Neural cell (in vitro differentiated cells): ENCODE measurements around the gene FGF12. TPM values are rescaled to one million over a fixed set of nuclear protein-coding genes. Genes with fewer than 3 reads are reported as not detected.

ENCODE experiments used
- H2AFZ ChIP-seq: fragments of 200-600, 300-800 bp; sonication (generic), shearing (Covaris generic); 2 replicates; pipeline ENCODE4 v1.6.0; 2014; ENCODE audit warnings: low read depth, mild to moderate bottlenecking, antibody characterized with exemption, low read length, moderate library complexity
- H3F3A ChIP-seq: fragments of 200-600 bp; shearing (Covaris generic); 2 replicates; pipeline ENCODE4 v1.6.1; 2016; ENCODE audit warnings: mild to moderate bottlenecking, moderate library complexity, mixed read lengths, antibody characterized with exemption, low read length; ENCODE audit not compliant: insufficient read depth, poor library complexity, severe bottlenecking
- H3K27ac ChIP-seq: fragments of 200-600, 300-800 bp; sonication (generic), shearing (Covaris generic); 2 replicates; pipeline ENCODE4 v1.5.1; 2014; ENCODE audit warnings: mild to moderate bottlenecking, low read length, moderate library complexity
- H3K27me3 ChIP-seq: fragments of 300-800, 200-600 bp; sonication (generic), shearing (Covaris generic); 2 replicates; pipeline ENCODE4 v1.6.0; 2014; ENCODE audit warnings: mild to moderate bottlenecking, low read depth, low read length, moderate library complexity; ENCODE audit not compliant: insufficient read depth
- H3K36me3 ChIP-seq: fragments of 300-800, 200-600 bp; sonication (generic), shearing (Covaris generic); 2 replicates; pipeline ENCODE4 v1.5.1; 2014; ENCODE audit warnings: mild to moderate bottlenecking, antibody characterized with exemption, low read length, moderate library complexity; ENCODE audit not compliant: insufficient read depth
- H3K4me2 ChIP-seq: fragments of 300-800, 200-600 bp; sonication (generic), shearing (Covaris generic); 2 replicates; pipeline ENCODE4 v1.6.0; 2014; ENCODE audit warnings: mild to moderate bottlenecking, low read length
- H3K4me3 ChIP-seq: fragments of 300-800, 200-600 bp; sonication (generic), shearing (Covaris generic); 2 replicates; pipeline ENCODE4 v1.5.1; 2014; ENCODE audit warnings: mild to moderate bottlenecking, low read length, moderate library complexity
- H3K79me2 ChIP-seq: fragments of 200-600 bp; shearing (Covaris generic); replicated peaks from 2 replicates; pipeline ENCODE4 v1.6.0; 2014; ENCODE audit warnings: mild to moderate bottlenecking, low read length, moderate library complexity; ENCODE audit not compliant: insufficient read depth
- H3K9ac ChIP-seq: fragments of 300-800, 200-600 bp; sonication (generic), shearing (Covaris generic); 2 replicates; pipeline ENCODE4 v1.6.1; 2016; ENCODE audit warnings: mild to moderate bottlenecking, low read length, mixed read lengths
- H3K9me2 ChIP-seq: fragments of 200-600 bp; shearing (Covaris generic); 2 replicates; pipeline ENCODE4 v1.6.1; 2016; ENCODE audit warnings: mild to moderate bottlenecking, low read length, mixed read lengths; ENCODE audit not compliant: insufficient read depth
- H3K9me3 ChIP-seq: fragments of 200-600, 300-800 bp; sonication (generic), shearing (Covaris generic); 2 replicates; pipeline ENCODE4 v1.6.1; 2016; ENCODE audit warnings: mild to moderate bottlenecking, mixed run types, low read length, moderate library complexity, mixed read lengths
- H4K20me1 ChIP-seq: fragments of 200-600 bp; shearing (Covaris generic); 2 replicates; pipeline ENCODE4 v1.6.1; 2016; ENCODE audit warnings: mild to moderate bottlenecking, mixed run types; ENCODE audit not compliant: insufficient read depth
- CTCF ChIP-seq: fragments of 450-650 bp; IDR thresholded peaks from 2 replicates; pipeline ENCODE4 v1.5.1; 2014; ENCODE audit warnings: antibody characterized with exemption, mild to moderate bottlenecking, moderate library complexity; ENCODE audit not compliant: poor library complexity, severe bottlenecking
- EP300 ChIP-seq: fragments of 450-650 bp; conservative IDR thresholded peaks from 2 replicates; pipeline ENCODE4 v1.6.1; 2014; ENCODE audit warnings: antibody characterized with exemption, mild to moderate bottlenecking, moderate library complexity; ENCODE audit not compliant: poor library complexity, severe bottlenecking
- EZH2 ChIP-seq: fragments of 200-600, 300-800 bp; shearing (Covaris generic), sonication (generic); IDR thresholded peaks from 2 replicates; pipeline ENCODE4 v1.6.1; 2014; ENCODE audit warnings: antibody characterized with exemption, low read length, borderline replicate concordance, mild to moderate bottlenecking; ENCODE audit not compliant: insufficient read depth, poor library complexity, severe bottlenecking
- MXI1 ChIP-seq: fragments of 450-650 bp; conservative IDR thresholded peaks from 2 replicates; pipeline ENCODE4 v1.6.1; 2014; ENCODE audit warnings: antibody characterized with exemption, mild to moderate bottlenecking; ENCODE audit not compliant: poor library complexity, severe bottlenecking
- POLR2AphosphoS5 ChIP-seq: IDR thresholded peaks from 2 replicates; pipeline ENCODE4 v1.6.1; 2012
- RAD21 ChIP-seq: fragments of 450-650 bp; conservative IDR thresholded peaks from 2 replicates; pipeline ENCODE4 v1.6.1; 2014; ENCODE audit warnings: antibody characterized with exemption, mild to moderate bottlenecking, moderate library complexity
- REST ChIP-seq: IDR thresholded peaks from 2 replicates; pipeline ENCODE4 v1.6.1; 2012; ENCODE audit warnings: borderline replicate concordance
- SMC3 ChIP-seq: fragments of 450-650 bp; conservative IDR thresholded peaks from 2 replicates; pipeline ENCODE4 v1.6.1; 2014; ENCODE audit warnings: antibody characterized with exemption, mild to moderate bottlenecking, moderate library complexity; ENCODE audit not compliant: poor library complexity
- TAF1 ChIP-seq: IDR thresholded peaks from 2 replicates; pipeline ENCODE4 v1.6.1; 2012; ENCODE audit warnings: low read depth
- polyA plus RNA-seq: library from polyadenylated mRNA; depleted of rRNA; stranded (reverse); fragments of >200 nt; gene quantifications from 2 replicates; pipeline ENCODE4 v1.2.3, GENCODE V29; 2014

The FGF12 gene
- polyA plus RNA-seq, 1 donor from 2014 or later = 4.8 TPM

- no peak for TF ChIP-seq REST
Measured at GRCh38 chr3:192174283-192174682, 553.1 kb downstream of the FGF12 start (continued).

GRCh38 chr3:192171213-192171612 lies 556.1 kb downstream of the FGF12 start:
- Histone ChIP-seq H3K4me2 (no peak overlapping the region), H3K79me2 (no peaks in the 10 kb centered on the region), H3K9me2 (no peaks in the 10 kb centered on the region), H3K4me3 (no peak overlapping the region), H3K9me3 (no peaks in the 10 kb centered on the region), H3F3A (no peaks in the 10 kb centered on the region), H4K20me1 (no peaks in the 10 kb centered on the region), H3K27me3 (no peaks in the 10 kb centered on the region), H3K9ac (no peak overlapping the region), H3K27ac (no peak overlapping the region), H3K36me3 (no peaks in the 10 kb centered on the region), H2AFZ (no peak overlapping the region)
- TF ChIP-seq TAF1 (no peak), SMC3 (no peak), RAD21 (no peak), MXI1 (no peak), EP300 (no peak), EZH2 (no peak), REST (no peak), POLR2AphosphoS5 (no peak), CTCF (no peak)
